Endothelial cell (in vitro differentiated cells): Measurements from ENCODE around the gene CFAP58. TPM values are rescaled to one million over a fixed set of nuclear protein-coding genes. Genes with fewer than 3 reads are reported as not detected.

Source experiments
- DNase-seq: peaks from one replicate; pipeline ENCODE4 v3.0.0; 2021; ENCODE audit warnings: low spot score
- H3K27ac Mint-ChIP-seq: one replicate; pipeline ENCODE4 v1.8.0; 2021; ENCODE audit warnings: mixed read lengths, inconsistent platforms; ENCODE audit not compliant: unreplicated experiment
- H3K27me3 Mint-ChIP-seq: one replicate; pipeline ENCODE4 v1.8.0; 2021; ENCODE audit warnings: mild to moderate bottlenecking, moderate library complexity, mixed read lengths, inconsistent platforms; ENCODE audit not compliant: unreplicated experiment
- H3K36me3 Mint-ChIP-seq: one replicate; pipeline ENCODE4 v1.8.0; 2021; ENCODE audit warnings: mild to moderate bottlenecking, low read depth, mixed read lengths, inconsistent platforms; ENCODE audit not compliant: unreplicated experiment
- H3K4me1 Mint-ChIP-seq: one replicate; pipeline ENCODE4 v1.8.0; 2021; ENCODE audit warnings: mild to moderate bottlenecking, mixed read lengths, inconsistent platforms; ENCODE audit not compliant: unreplicated experiment
- H3K4me3 Mint-ChIP-seq: one replicate; pipeline ENCODE4 v1.8.0; 2021; ENCODE audit warnings: mild to moderate bottlenecking, mixed read lengths, inconsistent platforms; ENCODE audit not compliant: unreplicated experiment
- H3K9me3 Mint-ChIP-seq: one replicate; pipeline ENCODE4 v1.8.0; 2021; ENCODE audit warnings: mixed read lengths, inconsistent platforms; ENCODE audit not compliant: unreplicated experiment
- CTCF ChIP-seq: fragments of 200-600 bp; sonication (generic); IDR thresholded peaks from one replicate; pipeline ENCODE4 v1.5.0; 2021; ENCODE audit warnings: antibody characterized with exemption; ENCODE audit not compliant: unreplicated experiment
- total RNA-seq: library from RNA; stranded (reverse); fragmentation: NEBNext Ultra II Directional; extraction: Animal tissue kit (Norgen Biotek cat#: 25700); gene quantifications from one replicate; pipeline ENCODE4 v1.2.1, GENCODE V29; 2021; ENCODE audit not compliant: unreplicated experiment

CFAP58 gene
- total RNA-seq, 1 donor from 2014 or later: 0.28 TPM

GRCh38 chr10:104324931-104325330 is 28.7 kb upstream of the CFAP58 start:
- TF ChIP-seq CTCF: no peak
- Mint-ChIP-seq H3K27me3 (peaks cover 25% of the 10 kb centered on the region), H3K4me3 (no peak overlapping the region), H3K9me3 (no peaks in the 10 kb centered on the region), H3K36me3 (peaks cover 7% of the 10 kb centered on the region), H3K4me1 (peaks cover 76% of the 10 kb centered on the region), H3K27ac (no peak overlapping the region)
- DNase-seq: no peak

GRCh38 chr10:104325436-104326435 is 27.9 kb upstream of the CFAP58 start:
- Mint-ChIP-seq H3K4me1 (peaks cover 77% of the 10 kb centered on the region), H3K27me3 (peaks cover 23% of the 10 kb centered on the region), H3K27ac (peak overlapping the region; percentile 28), H3K4me3 (no peak overlapping the region), H3K36me3 (peaks cover 8% of the 10 kb centered on the region), H3K9me3 (no peaks in the 10 kb centered on the region)
- no peak for TF ChIP-seq CTCF
- DNase-seq: no peak

- TF ChIP-seq CTCF: no peak
- Mint-ChIP-seq H3K4me3 (peak overlapping the region; percentile 69), H3K27ac (peak overlapping the region; percentile 52), H3K27me3 (peaks cover 21% of the 10 kb centered on the region), H3K4me1 (peaks cover 82% of the 10 kb centered on the region), H3K9me3 (no peaks in the 10 kb centered on the region), H3K36me3 (peaks cover 11% of the 10 kb centered on the region)
- DNase-seq: no peak
These were observed 26.5 kb upstream of the CFAP58 start for GRCh38 chr10:104326991-104327610.

- peaks cover 13% of the 10 kb centered on the region for H3K36me3 Mint-ChIP-seq
- peaks cover 78% of the 10 kb centered on the region for H3K4me1 Mint-ChIP-seq
- peak overlapping the region; percentile 96 for H3K27ac Mint-ChIP-seq
- TF ChIP-seq CTCF: no peak
- H3K9me3 Mint-ChIP-seq: no peaks in the 10 kb centered on the region
- peak; percentile 37 for DNase-seq
- peaks cover 21% of the 10 kb centered on the region for H3K27me3 Mint-ChIP-seq
- peak overlapping the region; percentile 81 for H3K4me3 Mint-ChIP-seq
These were observed 25.6 kb upstream of the CFAP58 start for GRCh38 chr10:104327745-104328645.
